NCI-H82 treated with DMSO at 0.1 percent for 48 hours (cell line): ENCODE measurements around the gene SFRP5.
A peak's percentile ranks its signal among the peaks of the same experiment; 100 is the strongest.

Source experiments
- DNase-seq: peaks from one replicate; lab custom pipeline; 2025; ENCODE audit not compliant: unreplicated experiment; lab: John Stamatoyannopoulos, UW

The SFRP5 gene

GRCh38 chr10:97771913-97772823, at the start of gene SFRP5:
TSS of gene SFRP5 (minus strand) at chr10:97771999. CDS start at chr10:97771833, 166 bp downstream.
- DNase-seq, result no peak

DNA sequence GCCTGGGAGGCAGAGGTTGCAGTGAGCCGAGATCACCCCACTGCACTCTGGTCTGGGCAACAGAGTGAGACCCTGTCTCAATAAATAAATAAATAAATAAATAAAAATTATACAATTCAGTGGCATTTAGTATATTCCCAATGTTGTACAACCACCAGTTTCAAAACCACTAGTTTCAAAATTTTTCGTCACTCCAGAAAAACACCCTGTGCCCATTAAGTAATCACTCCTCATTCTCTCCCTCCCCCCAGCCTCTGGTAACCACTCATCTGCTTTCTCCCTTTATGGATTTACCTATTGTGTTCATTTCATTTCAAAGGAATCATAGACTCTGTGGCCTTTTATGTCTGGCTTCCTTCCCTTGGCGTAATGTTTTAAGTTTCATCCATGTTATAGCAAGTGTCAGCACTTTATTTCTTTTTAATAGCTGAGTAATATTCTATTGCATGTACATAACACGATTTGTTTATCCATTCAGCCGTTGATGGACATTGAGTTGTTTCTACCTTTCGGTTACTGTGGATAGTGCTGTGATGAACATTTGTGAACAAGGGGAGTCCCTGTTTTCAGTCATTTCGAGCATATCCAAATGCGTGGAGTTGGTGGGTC, 48.4 kb upstream of the SFRP5 start:
- no peak for DNase-seq

DNA sequence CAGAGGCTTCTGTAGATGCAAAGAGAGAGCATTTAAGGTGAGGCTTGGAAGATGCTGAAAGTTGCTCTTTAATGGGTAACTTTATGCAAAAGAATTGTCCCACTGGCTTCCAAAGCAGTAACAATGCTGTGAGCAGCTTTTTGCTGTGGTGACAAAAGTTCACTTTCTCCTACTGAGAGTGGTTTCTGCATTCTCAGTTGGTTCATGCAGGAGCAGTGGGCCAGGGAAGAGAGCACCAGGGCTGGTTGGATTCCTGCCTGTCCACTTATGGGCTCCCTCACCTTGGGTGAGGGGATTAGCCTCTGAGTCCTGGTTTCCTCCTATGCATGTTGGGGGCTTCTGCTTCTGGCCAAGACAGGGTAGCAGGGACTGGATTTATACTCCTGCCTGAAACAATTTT, 46.8 kb upstream of the SFRP5 start:
- no peak for DNase-seq

DNA sequence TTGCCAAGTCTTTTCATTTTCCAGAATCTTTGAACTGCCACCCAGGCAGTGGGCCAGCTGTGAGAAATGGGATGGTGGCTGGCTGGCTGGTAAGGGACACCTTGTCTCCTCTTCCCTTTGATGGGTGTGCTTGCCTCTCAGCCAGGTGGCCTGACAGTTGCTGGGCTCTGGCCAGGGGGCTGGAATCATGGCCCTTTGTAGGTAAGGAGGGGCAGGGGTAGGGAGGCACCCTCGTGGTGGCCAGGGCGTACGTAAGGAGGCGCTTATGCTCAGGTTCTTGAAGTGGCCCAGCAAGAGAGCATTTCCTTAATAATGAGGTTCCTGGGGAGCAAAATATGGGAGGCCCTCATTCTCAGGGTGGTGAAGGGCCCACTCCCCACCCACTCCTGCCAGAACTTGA, 44.8 kb upstream of the SFRP5 start:
- no peak for DNase-seq

DNA sequence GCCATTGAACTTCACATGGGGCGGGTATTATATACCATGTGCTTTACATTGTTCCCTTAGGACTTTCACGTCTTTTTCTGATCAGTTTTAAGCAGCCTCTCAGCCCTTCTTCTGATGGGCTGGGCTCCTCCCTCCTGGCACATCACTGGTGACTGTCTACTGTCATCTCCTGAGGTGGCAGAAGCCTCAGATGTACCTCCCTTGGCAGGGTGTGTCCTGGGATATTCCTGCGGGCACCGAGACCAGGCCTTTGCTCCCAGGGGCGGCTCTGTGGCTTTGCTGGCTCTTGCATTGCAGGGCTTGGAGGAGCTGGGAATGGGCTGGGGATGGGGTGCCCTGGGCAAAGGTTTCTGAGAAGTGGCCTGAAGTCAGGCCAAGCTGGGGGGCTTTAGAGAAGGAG, 43.2 kb upstream of the SFRP5 start:
- no peak for DNase-seq

DNA sequence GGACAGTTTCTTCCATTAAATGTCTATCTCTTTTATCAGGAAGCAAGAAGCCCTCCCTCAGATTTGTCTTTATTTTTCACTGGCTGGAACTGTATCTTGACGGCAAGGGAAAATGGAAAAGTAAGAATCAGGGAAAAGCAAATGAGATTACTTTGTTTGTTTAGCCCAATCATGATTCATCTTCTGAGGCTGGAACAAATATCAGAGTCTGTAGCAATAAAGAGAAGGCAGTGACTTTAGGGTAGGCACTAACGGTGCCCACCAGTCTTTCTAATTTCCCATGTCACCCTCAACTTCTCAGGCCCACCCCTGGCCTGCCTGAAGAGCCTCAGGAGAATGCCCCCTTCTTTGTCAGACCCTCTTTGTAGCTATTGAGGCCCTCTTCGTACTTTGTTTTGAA, 41.5 kb upstream of the SFRP5 start:
- no peak for DNase-seq

DNA sequence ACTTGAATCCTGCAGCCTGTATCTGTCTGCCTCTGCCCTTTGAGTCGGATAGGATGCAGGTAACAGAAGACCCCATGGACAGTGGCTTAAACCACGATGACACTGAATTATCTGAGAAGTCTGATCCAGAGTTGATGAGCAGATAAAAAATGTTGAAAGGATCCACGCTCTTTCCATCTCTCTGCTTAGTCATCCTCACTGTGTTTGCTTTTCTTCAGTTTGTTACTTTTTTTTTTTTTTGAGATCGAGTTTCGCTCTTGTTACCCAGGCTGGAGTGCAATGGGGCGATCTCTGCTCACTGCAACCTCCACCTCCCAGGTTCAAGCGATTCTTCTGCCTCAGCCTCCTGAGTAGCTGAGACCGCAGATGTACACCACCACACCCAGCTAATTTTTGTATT, 40.9 kb upstream of the SFRP5 start:
- no peak for DNase-seq

GRCh38 chr10:97811958-97812357, 40.2 kb upstream of the SFRP5 start:
- DNase-seq, result no peak

- no peak for DNase-seq
Observed at GRCh38 chr10:97810446-97810845, 38.6 kb upstream of the SFRP5 start.

- no peak for DNase-seq
Observed at GRCh38 chr10:97805949-97806348, 34.1 kb upstream of the SFRP5 start.

- DNase-seq, result no peak
Observed at GRCh38 chr10:97805096-97805884, 33.5 kb upstream of the SFRP5 start.

- no peak for DNase-seq
Observed at GRCh38 chr10:97801422-97801821, 29.6 kb upstream of the SFRP5 start.

DNA sequence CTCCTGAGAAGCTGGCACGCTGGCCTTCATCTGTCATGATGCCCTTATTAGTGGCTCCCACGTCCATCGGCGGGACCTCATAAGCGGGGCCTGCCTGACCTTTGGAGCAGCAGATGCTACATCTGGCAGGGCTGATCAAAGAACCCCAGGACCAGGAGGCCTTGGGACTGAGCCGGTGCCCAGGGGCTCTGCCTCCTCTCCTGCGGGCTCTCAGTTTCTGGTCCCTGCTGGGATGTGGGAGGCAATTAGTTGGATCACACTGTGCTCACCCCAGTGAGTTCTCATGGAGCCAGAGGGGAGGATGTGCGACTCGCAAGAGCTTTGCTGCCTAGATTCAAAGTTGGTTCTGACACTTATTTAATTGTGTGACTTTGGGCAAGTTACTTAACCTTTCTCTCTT, 28.7 kb upstream of the SFRP5 start:
- no peak for DNase-seq

GRCh38 chr10:97798958-97799610, 27.3 kb upstream of the SFRP5 start:
- no peak for DNase-seq

DNA sequence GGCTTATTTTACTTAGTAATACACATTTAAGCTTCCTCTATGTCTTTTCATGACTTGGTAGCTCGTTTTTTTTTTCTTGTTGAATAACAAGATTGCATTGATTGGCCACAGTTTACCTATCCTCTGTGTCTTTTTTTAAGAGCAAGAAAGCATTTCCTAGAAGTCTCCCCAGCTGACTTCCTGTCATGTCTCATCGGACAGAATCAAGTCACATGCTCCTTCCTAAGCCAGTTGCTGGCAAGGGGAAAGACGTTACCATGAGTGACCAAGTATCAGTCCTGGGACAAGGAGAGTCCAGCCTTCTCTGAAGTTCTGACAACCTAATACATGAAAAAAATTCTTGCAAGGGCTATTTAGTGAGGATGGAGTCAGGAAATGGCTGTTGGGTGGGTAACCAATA, 24.9 kb upstream of the SFRP5 start:
- DNase-seq, result no peak

GRCh38 chr10:97795886-97796285, 24.1 kb upstream of the SFRP5 start:
- no peak for DNase-seq

DNA sequence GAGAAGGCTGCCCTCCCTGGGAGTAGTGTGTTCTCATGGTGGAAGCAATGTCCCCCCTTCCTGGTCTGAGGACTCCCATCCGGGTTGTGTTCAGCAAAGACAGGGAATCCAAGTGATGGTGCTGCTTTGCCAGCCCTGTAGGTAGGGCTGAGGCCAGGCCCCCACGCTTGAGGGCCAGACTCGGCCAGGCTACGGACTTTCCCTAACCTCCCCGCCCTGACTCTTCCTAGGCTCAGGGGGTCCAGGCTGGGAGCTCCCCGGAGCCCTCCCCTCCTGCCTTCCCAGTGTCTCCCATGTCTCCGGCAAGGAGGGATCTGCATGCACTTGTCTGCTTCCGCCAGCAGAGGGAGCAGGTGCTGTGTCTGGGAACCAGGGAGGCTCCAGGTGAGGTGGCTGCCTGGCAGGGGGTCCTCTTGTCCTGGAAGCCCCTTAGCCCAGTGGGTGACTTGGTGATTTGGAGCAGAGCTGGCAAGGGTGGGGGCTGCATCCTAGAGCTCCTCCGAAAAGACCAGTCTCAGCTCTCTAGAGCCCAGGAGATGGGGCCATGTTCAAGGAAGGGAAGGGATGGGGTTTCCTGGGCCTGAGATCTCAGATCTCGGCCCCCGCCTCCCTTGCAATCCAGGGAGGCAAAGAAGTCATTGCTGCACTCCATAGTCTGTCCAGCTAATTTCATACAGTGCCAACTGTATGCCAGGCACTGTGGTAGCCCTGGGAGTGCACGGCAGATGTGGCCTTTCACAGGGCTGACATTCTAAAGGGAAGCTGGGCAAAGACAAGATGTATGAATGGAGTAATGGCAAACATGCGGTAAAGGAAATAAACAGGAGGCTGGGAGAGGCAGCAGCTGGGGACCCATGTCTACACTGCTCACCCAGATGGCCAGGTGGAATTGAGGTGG, 20.3 kb upstream of the SFRP5 start:
- peak; percentile 23 for DNase-seq

DNA sequence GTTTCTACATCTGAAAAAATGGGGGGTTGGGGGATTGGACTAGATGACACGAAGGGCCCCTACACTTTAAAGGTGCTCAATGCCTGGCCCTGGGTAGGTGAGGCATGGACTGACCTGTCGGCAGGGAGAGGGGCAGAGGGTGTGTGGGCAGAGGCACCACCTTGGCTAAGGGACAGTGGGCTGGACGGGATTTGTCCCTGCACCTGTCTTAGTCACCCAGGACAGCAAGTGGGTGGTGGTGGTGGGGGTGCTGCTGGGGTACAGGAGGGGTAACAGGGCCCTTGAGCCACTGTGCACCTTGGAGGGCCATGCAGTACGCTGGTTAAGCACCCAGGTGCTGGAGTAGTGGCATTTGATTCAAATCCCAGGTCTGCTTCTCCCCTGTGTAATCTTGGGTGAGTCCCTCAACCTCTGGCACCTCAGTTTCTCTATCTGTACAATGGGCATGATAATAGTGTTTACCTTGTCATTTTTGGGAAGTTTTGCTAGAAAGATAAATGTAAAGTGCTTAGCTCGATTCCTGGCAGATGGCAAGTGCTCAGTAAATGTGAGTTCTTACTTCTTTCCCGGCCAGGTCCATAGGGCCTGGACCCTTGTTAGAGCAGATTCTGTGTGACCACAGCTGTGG, 18.1 kb upstream of the SFRP5 start:
- no peak for DNase-seq

- DNase-seq, result peak; percentile 72
Observed at GRCh38 chr10:97788552-97789442, 17.0 kb upstream of the SFRP5 start.
